VCaP (cell line): Measurements from ENCODE around the gene GCH1.
"Not testable (repeated sequence)": the region's sequence is repeated elsewhere in the genome, so short reads cannot be mapped to it uniquely, and the experiment has no call there.

ENCODE experiments used
- H3K27ac ChIP-seq: fragments of 450-650 bp; 2 replicates; pipeline ENCODE4 v1.5.1; 2017
- CTCF ChIP-seq: fragments of 450-650 bp; conservative IDR thresholded peaks from 2 replicates; pipeline ENCODE4 v1.5.1; 2017; ENCODE audit warnings: mild to moderate bottlenecking, moderate library complexity

GCH1 gene

GRCh38 chr14:54922598-54922997 is 20.0 kb upstream of the GCH1 start:
- H3K27ac ChIP-seq: no peak overlapping the region
- no peak for TF ChIP-seq CTCF

DNA sequence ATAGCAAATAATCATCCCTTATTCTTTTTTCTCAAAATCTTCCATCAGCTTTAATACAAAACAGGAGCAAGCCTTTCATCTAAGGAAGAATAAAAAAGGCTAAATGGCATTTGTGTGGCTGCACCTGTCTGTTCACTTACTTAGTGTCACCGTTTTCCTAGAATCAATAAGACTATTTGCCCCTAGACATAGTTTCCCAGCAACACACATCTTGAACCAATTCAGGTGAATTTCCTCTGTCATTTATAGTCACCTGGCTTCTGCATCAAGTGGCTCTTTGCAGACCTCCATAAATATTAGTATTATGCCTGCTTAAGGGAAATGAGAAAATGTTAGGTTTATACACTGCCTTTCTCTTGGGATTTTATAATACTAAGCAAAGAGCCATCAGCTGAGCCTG is 17.4 kb upstream of the GCH1 start:
- no peak for TF ChIP-seq CTCF

GRCh38 chr14:54919330-54919729 is 16.7 kb upstream of the GCH1 start:
- H3K27ac ChIP-seq: no peak overlapping the region
- no peak for TF ChIP-seq CTCF

More for the DNA sequence above, 17.4 kb upstream of the GCH1 start:
- no peak overlapping the region for H3K27ac ChIP-seq

- no peak overlapping the region for H3K27ac ChIP-seq
- TF ChIP-seq CTCF: no peak
Observed at GRCh38 chr14:54918427-54918826, 15.8 kb upstream of the GCH1 start.

- no peak overlapping the region for H3K27ac ChIP-seq
- TF ChIP-seq CTCF: no peak
Observed at GRCh38 chr14:54916101-54916500, 13.5 kb upstream of the GCH1 start.

GRCh38 chr14:54909817-54910558 is 7.4 kb upstream of the GCH1 start:
- no peak for TF ChIP-seq CTCF
- no peak overlapping the region for H3K27ac ChIP-seq

- not testable (repeated sequence) for H3K27ac ChIP-seq
Observed at GRCh38 chr14:54908973-54909372, 6.3 kb upstream of the GCH1 start.

DNA sequence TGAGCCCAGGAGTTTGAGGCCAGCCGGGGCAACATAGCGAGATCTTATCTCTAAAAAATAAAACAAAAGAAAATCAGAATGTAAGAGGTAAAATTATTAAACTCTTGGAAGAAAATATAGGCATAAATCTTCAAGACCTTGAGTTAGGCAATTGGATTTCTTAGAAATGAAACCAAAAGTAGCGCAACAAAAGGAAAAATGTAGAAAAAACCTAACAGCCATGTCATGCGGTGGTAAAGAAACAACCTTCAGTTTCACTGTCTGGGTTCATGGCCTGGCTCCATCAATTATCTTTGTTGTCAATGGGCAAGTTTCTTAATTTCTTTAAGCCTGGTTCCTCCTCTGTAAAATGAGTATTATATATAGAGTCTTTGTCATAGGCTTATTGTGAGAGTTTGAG is 5.6 kb upstream of the GCH1 start:
- no peak for TF ChIP-seq CTCF
- H3K27ac ChIP-seq: no peak overlapping the region
